ENCODE data around the gene ABCD3.

Gene ABCD3

DNA sequence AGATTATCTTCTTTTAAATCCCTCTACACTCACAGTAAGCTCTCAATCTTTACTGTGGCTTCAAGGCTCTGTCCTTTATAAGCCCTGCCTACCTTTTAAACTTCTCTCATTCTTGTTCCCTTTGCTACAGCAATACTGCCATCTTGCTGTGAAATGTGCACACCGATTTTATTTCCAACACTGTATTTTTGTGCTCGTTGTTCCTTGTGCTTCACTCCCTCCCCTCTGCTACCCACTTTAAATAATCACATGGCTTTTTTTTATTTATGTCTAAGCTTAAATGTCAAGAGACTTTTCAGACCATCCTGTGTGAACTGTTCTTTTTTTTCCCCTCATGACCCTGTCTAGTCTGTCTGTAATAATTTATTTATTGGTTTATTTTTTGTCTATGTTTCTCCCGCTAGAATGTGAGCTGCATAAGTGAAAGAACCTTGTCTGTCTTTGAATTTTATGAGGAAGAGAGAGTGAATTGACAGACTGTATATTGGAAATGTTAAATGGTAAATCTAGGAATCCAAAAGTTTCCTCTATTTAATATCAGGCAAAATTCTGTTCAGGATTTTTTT, 45.7 kb downstream of the ABCD3 start:
- no peak for FAIRE-seq

DNA sequence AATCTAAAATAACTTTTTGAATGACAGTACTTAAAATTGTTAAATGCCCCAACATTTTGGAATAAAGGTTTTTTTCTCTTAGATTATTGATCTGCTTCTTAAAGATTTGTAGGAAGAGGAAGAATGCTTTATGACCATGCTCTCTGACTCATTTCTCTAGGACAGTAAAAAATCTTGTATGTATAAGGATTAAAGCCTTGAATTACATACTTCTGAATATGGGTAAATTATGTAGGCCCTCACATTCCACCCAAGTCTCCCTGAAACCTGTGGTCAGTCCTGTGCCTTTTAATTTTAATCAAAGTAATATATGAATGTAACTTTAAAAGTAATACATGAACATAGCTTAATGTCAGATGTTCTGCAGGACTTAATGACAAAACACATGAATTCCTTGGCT, 50.5 kb downstream of the ABCD3 start:
- FAIRE-seq, result no peak

DNA sequence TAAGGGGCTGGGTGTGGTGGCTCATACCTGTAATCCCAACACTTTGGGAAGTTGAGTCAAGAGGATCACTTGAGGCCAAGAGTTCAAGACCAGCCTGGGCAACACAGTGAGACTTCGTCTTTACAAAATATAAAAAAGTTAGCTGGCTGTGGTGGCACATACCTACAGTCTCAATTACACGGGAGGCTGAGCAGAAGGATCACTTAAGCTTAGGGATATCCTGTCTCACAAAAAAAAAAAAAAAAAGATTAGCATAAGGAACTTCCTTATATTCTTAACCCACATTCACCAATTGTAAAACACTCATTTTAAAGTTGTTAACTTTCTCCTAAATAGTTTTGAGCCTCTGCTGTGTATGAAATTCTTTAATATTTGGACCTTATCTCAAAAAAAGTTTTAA, 53.1 kb downstream of the ABCD3 start:
- no peak for FAIRE-seq

DNA sequence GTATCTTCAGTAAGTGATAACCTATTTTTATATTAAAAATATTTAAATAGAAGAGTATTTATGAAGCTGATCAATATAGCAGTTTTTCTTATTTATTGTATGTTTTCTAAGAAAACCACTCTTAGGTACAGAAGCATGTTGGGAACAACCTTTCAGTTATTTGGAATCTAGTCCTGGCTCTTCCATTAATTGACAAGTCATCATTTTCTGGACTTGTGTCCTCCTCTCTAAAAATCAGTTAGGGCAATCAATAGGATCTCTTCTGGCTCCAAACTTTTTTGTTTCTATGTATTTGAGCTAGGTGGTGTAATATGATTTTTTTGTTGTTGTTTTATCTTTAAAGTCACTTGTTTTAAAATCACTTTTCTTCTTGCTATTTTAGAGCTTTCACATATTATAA, 57.0 kb downstream of the ABCD3 start:
- FAIRE-seq, result no peak

DNA sequence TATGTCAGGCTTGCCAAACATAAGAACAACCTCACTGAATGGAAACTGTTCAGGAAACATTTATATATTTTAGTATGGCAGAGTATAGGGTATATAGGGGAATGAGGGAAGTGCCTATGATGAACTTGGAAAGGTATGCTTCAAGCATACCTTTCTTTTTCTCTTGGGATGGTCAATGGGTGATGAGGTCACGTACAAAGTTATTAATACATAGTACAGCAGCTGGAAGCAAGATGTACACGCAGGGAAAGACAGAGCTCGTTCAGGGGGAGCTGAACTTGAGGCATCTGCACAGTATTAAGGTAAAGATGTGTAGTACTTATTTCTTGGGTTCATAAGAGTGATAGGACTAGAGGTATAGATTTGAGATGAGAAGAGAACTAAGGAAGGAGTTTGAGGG, 61.5 kb downstream of the ABCD3 start:
- no peak for FAIRE-seq

DNA sequence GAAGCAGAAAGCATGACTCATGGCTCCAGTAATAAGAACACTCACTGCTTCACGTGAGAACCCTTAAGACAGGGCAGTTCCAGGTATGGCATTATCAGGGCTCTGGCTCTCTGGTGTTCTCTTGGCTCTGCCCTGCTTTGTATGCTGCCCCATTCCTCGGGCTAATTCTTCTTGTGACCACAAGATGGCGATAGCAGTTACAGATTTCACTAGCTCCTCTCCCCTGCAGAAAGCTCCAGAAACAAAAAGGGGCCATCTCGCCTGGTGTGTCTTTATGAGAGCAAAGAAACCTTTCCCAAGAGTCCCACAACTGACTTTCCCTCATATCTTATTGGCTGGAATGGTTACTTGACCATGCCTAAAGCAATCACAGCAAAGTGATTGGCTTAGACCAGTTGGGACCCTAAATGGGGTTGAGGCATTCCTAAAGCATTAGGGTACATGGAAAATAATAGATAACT, 63.3 kb downstream of the ABCD3 start:
- no peak for FAIRE-seq

DNA sequence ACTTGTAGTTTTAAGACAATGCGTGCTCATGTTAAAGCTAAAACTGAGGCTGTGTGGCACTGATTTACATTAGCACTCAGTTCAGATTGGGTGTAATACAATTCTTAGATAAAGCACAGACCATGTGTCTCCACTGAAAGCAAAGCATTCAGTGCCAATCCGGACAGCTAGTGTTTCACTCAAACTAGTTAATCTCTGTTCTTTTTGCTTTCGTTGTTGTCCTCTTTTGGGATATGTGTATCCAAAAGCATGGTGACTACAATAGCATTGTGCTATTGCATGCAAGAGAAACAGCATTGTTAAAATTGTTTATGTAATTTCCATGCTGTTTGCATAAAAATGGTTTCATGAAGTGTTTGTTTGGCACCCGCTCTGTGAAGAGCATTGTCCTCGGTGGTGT, 68.8 kb downstream of the ABCD3 start:
- FAIRE-seq, result no peak

DNA sequence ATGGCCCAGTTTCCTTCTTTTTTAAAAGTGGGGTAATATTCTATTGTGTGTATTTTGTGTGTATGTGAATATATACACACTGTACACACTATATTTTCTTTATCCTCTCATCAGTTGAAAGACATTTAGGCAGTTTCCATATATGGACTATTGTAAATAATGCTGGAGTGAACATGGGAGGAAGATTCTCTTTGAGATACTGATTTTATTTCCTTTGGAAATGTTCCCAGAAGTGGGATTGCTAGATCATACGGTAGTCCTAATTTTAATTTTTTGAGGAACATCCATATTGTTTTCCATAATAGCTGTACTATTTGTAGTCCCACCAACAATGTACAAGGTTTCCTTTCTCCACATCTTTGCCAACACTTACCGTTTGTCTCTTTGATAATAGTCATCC, 72.4 kb downstream of the ABCD3 start:
- FAIRE-seq, result no peak

DNA sequence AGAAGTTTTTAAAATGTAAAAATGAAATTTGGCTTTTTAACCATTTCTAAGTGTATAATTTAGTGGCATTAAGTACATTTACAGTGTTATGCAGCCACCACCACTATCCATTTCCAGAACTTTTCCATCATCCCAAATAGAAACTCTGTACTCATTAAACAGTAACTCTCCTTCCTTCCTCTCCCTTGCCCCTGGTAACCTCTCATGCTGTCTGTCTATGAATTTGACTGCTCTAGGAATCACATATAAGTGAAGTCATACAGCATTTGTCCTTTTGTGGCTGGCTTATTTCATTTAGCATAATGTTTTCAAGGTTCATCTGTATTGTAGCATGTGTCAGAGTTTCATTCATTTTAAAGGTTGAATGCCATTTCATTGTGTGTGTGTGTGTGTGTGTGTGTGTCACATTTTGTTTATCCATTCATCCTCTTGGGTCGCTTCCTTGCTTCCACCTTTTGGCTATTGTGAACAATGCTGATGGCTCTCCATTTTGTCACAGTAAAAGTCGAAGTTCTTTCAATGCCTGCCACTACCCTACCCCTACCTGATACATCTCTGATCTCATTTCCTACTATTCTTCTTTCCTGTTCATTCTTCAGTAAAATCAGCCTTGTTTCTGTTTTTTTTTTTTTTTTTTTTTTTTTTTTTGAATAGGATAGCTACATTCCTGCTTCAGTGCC, 78.0 kb downstream of the ABCD3 start:
- no peak for FAIRE-seq

DNA sequence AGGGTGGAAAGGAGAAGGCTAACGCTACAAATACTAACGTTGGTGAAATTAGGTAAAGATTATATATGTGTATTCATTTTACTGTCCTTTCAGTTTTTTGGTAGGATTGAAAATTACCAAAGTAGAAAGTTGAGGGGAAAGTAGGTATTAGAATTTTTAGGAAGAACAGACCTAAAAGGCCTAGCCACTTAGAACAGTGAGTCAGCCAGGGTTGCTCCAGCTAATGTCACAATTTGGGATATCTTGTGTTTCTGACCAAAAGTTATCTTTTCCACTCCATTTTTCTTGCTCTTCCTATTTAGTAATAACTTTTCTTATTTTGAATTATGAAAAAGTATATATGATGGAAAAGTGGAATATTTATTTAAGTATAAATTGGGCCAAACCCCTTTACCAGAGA, 83.2 kb downstream of the ABCD3 start:
- FAIRE-seq, result no peak

DNA sequence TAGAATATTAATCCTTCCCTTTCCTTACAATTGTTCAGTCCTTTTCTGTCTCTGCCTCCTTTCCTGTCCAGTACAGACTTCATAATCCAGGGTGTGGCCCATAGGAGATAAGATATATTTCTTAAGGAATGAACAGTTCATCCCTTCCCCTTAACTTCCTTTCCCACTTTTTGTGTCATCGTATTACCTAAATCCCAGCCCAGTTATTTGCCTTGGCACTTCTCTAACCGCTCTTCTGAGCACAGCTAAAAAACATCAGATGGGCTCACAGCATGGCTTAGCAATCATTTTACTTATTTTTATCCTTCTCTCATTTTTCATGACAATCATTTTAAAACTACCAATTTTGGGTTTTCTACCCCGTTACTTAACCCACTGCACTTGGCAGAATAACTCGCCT, 83.7 kb downstream of the ABCD3 start:
- no peak for FAIRE-seq

DNA sequence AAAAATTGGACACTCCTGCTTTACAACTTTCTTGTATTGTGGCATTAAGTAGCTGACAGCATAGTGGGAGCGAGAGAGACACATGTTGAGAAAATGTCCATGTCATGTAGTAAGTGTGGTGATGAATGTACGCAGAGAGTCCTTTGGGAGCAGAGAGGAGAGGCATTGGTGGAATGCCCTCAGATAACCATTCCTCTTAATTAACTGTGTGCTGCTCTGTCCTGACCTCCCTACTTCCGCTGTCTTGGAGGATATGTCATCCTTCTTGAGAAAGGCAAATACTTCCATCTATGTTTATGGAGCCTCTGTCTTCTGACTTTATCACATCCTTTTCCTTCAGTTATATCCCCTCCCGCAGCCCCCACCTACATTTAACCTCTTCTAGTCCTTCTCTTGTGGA, 85.0 kb downstream of the ABCD3 start:
- FAIRE-seq, result no peak

DNA sequence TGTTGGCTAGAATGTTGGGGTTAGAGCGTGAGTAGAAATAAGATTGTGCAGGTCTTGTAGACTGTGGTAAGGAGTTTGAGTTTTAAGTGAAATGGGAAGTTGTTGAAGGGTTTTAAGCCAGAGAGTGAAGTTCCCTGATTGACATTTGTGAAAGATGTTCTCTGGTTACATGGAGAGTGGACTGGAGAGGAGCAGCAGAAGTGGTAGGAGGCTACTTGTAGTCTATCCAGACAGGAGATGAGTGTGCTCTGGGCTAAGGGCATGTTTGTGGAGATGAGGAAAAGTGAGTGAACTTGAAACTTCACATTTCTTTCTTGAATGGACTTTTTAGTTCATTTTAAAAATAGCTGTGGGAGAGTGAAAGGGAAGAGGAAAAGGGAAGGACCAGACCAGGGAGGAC, 86.4 kb downstream of the ABCD3 start:
- FAIRE-seq, result no peak

DNA sequence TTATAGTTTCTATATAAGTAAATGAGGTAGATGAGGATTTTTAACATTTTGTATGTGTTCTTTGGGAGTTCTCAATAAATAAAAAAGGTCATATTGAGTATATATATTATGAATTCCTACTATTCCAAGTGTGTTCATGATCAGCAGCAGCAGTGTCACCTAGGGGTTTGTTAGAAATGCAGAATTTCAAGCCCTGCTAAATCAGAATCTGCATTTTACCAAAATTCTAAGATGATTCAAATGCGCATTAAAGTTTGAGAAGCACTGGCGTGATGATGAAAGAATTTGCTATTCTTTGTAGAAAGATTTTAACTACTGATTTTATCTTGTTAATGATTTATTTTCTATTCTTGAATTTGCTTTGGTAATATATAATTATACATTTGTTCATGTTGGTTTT, 94.6 kb downstream of the ABCD3 start:
- FAIRE-seq, result no peak

DNA sequence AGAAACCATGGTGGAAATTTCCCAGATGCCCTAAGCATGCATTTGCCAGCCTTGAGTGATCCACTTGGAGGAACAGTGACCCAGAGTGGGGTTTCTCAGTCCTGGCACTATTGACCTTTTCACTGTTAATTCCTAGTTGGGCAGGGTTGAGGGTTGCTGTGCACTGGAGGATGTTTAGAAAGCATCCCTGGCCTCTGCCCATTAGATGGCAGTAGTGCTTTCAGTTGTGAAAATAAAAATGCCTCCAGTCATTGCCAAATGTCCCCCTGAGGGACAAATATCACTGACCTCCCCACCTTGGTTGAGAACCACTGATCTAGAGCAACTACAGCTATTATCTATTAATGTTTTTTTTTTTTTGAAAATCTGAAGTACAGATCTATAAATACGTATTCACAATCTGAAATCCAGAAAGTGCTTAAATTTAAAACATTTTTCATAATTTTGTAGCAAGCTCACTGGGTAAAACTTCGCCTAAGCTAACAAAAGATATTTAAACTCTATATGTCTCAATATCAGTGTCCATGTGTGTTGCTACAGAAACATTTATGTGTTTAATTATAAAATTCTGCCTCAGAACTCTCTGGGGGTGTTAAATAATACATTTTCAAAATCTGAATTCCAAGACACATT, 96.0 kb downstream of the ABCD3 start:
- FAIRE-seq, result no peak

DNA sequence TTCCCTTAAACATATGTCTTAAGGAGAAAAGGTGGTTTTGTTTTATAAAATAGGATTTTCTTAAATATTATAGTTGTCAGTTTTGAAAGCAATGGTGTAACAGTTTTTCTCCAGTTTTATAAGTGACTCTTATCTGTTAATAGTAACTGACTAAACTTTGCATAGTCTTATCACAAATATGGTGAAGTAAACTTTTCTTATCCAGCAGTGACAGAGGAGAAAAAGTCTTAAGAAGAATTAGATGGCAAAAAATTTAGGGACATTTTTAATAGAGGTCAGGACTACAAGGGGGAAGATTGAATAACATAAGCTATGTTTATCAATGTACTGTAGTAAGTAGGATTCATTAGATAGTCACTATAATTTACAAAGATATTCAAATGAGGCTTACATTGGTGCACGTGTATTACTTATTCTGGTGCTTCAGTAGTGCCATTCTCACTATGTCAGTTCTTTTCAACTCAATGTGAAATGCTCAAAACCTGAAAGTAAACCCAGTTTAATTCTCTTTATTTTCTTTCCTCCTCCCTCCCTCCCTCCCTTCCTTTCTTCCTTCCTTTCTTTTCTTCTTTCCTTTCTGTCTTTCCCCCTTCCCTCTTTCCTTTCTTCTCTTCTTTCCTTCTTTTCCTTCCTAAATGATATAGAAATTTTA, 97.2 kb downstream of the ABCD3 start:
- no peak for FAIRE-seq

DNA sequence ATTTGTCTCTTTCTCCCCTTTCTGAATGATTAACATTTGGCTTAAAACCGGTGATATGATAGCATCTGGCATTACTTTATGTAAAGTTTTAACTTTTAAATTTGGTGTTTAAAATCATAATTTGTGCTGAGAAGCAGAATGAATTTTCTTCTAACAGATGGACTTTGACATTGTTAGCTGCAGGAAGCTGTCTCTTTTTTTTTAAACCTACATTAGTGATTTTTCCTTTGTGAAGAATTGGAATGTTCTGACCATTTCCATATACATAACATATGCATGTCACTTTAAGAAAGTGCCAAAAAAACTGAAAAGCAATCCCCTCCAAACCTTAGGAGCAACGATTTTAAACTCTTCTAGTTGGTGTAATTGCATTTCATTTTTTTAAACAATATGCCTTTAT, 101.2 kb downstream of the ABCD3 start:
- FAIRE-seq, result no peak

DNA sequence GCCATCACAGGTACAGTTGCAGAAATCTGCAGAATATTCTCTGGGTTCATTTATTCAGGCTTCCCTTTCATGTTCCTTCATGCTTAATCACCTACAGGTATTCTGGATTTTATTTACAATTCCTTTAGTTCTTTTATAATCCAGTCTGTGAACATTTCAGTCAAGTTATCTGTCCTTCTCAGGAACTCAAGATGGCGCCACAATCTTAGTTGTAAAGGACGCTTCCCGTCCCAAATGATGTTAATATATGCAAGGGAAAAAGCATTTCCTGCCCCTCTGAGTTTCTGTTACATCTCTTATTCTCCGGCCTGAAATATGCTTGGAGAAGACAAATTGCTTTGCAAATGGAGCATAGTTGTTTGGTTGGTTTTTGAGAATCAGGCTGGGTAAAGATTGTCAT, 104.1 kb downstream of the ABCD3 start:
- FAIRE-seq, result peak; percentile 86

DNA sequence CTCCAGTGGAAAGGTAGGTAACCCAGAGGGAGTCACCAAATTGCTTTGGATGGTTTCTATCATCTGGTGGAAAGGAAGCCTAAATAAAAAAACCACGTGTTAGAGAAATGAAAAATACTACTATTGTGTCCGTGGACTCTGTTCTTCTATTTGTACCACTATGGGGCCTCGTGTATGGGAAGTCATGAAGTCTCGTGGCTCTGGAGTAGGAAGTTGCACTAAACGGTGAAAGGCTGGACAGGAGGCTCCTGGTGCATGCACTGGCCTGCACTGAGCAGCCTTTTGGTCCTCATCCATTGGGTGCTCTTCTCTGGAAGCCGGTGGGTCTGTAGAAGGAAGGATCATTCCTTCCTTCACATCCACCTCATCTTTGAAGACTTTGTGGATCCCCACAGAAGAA, 106.3 kb downstream of the ABCD3 start:
- FAIRE-seq, result no peak

DNA sequence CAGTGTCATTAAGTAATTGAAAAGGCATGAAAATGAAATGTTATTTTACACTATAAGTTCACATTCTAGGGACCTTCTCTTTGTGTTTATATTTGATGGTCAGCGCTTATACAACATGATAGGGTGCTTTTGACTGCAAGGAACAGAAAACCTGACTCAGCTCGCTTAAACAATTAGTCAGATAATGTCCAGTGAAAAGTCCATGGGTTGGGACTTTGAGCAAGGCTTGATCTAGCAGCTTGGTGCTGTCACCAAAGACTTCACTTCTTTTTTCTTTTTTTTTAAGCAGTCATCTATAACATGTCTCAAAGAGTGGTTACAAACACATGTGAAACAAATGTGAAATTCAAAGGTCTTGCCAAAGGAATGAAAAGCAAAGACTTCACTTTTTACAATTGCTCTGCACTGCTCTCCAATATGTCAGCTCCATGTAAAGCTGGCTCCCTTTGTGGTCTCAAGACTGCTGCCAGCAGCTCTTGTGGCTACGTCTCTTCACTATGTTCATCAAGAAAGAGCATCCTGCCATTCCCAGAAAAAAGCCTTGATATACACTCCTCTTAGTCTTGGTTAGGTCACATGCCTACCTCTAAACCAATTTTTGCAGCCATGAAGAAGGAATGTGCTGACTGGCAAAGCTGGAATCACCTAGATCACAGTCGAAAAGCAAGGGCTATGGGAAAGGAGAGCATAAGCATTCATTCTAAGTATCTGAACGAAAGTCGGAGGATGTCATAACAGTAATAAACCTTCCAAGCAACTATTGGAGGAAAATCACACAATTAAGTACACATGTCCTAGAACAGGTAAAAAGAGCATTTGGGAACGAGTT, 108.2 kb downstream of the ABCD3 start:
- no peak for FAIRE-seq

DNA sequence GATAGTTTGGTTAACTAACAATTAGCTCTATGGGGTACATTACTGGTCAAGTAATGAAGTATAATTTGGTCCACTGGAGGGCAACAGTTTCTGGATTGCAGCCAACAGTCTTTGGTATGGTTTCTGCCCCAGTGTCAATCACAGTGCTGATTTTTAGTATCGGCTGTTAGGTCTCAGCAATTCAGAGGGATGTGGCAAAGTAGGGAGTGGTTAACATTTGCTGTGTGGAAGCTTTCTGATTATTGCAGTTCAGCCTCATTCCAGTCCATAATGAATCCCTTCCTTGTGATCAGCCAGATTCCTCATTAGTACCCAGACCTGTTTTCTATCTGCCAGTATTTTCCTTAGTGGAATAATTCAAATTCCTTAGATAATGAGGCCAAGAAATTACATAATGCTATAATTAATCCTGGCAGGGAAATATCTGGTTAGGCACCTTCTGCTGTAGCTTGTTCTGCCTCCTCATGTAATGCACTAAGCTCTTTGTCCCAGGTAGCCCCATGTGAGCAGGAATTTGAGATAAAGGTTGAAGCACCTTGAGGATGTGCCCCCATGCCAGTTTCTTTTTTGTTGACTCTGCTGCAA, 109.3 kb downstream of the ABCD3 start:
- FAIRE-seq, result no peak

DNA sequence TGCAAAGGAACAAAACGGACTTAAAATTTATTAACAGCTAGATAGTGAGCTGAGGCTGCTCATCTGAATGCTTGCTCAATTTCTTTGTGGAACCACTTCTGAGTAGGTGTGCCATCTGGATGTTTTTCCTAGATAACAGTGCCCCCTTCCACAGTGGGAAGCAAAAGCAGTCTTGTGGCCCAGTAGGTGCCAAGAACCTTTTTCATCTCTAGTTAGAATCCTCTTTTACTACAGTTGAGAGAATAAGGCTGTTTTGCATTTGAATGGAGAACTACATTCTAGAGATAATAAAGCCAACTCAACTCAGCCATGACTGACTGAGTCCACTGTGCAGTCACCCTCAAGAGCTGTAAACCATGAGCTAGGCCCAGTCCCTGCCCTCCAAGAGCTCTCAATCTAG, 110.1 kb downstream of the ABCD3 start:
- FAIRE-seq, result no peak

DNA sequence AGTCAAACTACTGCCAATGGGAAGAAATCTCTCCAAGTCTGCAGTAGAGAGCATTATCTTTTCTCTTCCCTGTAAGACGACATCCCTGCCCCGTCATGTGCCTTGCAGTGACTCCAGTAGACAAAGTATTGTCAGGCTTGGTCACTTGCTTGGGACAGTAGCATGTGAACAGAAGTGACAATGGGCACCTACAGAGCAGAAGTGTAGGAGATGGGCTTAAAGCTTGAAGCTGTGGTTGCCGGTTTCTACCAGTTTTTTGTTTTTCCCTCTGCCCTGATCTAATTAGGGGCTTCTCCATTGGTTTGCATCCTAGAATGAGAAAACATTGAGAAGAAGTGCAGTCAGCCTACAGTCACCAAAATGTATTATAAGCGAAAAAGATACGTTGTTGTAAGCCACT, 110.6 kb downstream of the ABCD3 start:
- FAIRE-seq, result no peak
